RKO (cell line): ENCODE data around the gene TYK2.
"Not testable (repeated sequence)": the region's sequence is repeated elsewhere in the genome, so short reads cannot be mapped to it uniquely, and the experiment has no call there.

ENCODE experiments used
- DNase-seq: peaks from one replicate; pipeline ENCODE4 v3.0.0-alpha.2; 2016; ENCODE audit warnings: low spot score

Gene TYK2

GRCh38 chr19:10380313-10381102, at the start of gene TYK2:
Gene TYK2, minus strand, starts transcription at chr19:10380572. Its CDS starts 2,166 bp downstream, at chr19:10378406.
- peak; percentile 97 for DNase-seq

- no peak for DNase-seq
These were observed 48.6 kb upstream of the TYK2 start for GRCh38 chr19:10428996-10429381.

GRCh38 chr19:10427169-10427568, 46.8 kb upstream of the TYK2 start:
- DNase-seq = no peak

- DNase-seq = peak; percentile 80
These were observed 43.8 kb upstream of the TYK2 start for GRCh38 chr19:10424011-10424637.

GRCh38 chr19:10422846-10423245, 42.5 kb upstream of the TYK2 start:
- DNase-seq = no peak

GRCh38 chr19:10422046-10422461, 41.7 kb upstream of the TYK2 start:
- DNase-seq = no peak

- DNase-seq = no peak
These were observed 41.1 kb upstream of the TYK2 start for GRCh38 chr19:10421240-10422045.

- no peak for DNase-seq
These were observed 40.3 kb upstream of the TYK2 start, which contains the start of gene PDE4A for GRCh38 chr19:10420444-10421239. Gene PDE4A, plus strand, starts transcription at chr19:10420538. Its CDS starts 227 bp downstream, at chr19:10420765.

GRCh38 chr19:10419646-10420443, 39.5 kb upstream of the TYK2 start:
- no peak for DNase-seq

GRCh38 chr19:10419200-10419645, 38.9 kb upstream of the TYK2 start:
- no peak for DNase-seq

- no peak for DNase-seq
These were observed 38.3 kb upstream of the TYK2 start for GRCh38 chr19:10418485-10419199.

- no peak for DNase-seq
These were observed 37.8 kb upstream of the TYK2 start for GRCh38 chr19:10418235-10418484.

- no peak for DNase-seq
These were observed 37.3 kb upstream of the TYK2 start for GRCh38 chr19:10417541-10418234.

GRCh38 chr19:10416380-10417257, 36.2 kb upstream of the TYK2 start:
- DNase-seq = peak; percentile 86

- no peak for DNase-seq
These were observed 35.7 kb upstream of the TYK2 start for GRCh38 chr19:10416083-10416379.

GRCh38 chr19:10412257-10412977, 32.0 kb upstream of the TYK2 start:
- no peak for DNase-seq

GRCh38 chr19:10411224-10411623, 30.9 kb upstream of the TYK2 start:
- DNase-seq = not testable (repeated sequence)

GRCh38 chr19:10408511-10409283, 28.3 kb upstream of the TYK2 start:
- no peak for DNase-seq
